Germinal center (tissue), 1 donor: ENCODE data around the gene ADAMTS8.

Experiments
- DNase-seq: peaks from one replicate; pipeline ENCODE4 v3.0.0; 2012; ENCODE audit warnings: mixed read lengths, low spot score

ADAMTS8 gene

DNA sequence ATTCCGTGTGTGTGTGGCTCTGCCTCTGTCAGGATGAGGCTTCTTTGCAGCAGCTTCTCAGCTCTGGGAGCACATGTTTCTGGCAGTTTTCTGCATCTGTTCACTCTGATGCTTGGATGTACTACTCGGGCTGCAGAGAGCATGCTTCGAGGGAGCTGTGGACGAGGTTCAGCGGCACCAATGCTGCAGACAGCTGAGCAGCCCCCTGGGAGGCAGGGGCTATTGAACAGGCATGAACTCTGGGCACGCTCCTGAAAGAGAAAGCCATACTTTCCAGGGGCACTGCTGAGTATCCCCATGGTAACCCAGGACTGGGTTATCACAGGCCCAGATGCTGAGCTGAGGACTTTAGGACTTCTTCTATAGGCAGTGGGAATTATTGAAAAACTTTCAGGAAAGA, 33.8 kb downstream of the ADAMTS8 start:
- no peak for DNase-seq

DNA sequence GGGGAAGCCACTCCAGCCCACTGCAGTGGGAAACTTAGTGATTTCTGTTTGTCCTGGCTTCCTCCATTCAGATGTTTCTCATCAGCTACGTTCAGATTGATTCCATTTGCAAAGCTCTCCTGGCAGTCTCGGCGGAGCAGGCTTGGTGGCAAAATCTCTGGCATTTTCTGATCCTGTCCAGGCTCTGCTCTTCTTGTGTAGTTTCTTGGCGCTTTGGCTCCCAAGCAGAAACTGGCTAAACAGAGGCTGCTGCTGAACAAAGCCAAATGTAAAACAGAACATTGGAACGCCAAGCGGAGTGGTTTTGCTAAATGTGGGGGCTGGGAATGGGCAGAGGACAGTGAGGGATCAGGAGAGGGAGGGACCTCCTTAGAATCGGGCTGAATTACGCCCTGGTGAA, 36.7 kb downstream of the ADAMTS8 start:
- DNase-seq, result no peak

- no peak for DNase-seq
These were observed 38.2 kb downstream of the ADAMTS8 start for GRCh38 chr11:130390071-130390758.

DNA sequence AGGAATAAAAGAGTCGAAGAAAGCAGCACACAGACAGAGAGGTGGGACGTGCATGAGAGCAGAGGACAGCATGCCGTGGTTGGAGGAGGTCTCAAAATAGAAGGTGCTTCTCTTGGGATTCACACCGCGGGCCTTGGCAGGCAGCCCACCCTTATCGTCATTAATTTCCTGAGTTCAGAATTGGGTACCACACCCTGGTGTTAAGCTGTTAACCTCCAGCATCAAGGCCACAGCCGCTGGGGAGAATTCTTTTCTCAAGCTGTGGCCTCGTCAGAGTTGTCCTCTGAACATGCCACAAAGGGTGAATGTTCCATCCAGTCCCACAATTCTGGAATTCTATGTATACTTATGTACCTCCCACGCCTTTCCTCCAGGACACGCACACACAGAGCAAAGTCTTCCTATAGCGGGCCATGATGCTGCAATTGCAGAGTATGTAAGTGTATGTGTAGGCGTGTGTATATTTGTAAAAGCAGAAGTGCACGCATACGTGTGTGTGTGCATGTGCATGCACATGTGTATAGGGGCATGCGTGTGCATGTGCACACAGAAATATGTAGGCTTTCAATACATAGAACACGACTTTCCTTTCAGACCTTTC, 39.0 kb downstream of the ADAMTS8 start:
- DNase-seq, result no peak

DNA sequence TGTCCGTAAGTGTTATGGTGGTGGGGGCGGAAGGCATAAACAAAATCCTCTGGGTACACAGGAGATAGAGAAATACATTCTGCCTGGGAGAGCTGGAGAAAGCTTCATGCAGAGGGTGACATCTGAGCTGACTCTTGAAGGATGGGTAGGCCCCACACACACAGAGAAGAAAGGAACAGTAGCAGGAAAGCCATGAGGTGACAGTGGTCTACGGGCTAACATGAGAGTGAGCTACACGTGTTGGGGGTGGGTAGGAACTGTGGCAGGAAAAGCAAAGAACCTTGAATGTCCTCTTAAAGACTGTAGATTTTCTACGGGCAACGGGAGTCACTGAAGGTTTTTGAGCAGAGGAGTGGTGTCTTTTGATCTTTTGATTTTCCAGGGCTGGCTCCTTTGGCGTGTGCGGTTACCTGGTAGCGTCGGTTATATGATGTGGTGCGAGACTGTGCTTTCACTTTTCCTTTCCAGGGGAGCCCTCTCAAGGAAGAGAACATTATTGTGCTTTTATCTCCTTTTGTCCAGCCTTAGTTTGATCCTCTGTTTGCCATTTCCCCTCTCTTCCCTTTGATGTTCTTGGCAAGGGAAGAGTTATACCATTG, 39.7 kb downstream of the ADAMTS8 start:
- no peak for DNase-seq

GRCh38 chr11:130386056-130386455, 42.4 kb downstream of the ADAMTS8 start:
- DNase-seq, result no peak

- no peak for DNase-seq
These were observed 44.8 kb downstream of the ADAMTS8 start for GRCh38 chr11:130383344-130384211.

- DNase-seq, result no peak
These were observed 47.1 kb downstream of the ADAMTS8 start for GRCh38 chr11:130381317-130381716.

DNA sequence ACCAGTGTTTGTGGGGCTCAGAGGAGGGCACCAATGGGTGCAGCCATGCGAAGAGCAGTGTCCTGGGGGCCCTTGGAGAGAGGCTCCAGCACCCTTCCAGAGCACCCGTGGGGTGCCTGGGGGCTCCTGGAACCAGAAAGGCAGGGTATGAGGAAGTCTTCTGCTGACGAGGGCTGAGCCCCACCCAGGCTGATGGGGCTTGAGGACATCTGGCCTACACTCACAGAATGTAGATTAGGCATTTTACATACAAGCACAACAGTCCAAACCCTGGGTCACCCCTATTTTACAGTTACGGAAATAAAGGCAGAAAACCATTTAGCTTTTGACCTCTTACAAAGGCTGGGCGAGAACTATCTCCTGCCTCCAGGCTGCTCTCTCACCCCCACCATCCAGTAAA, 47.6 kb downstream of the ADAMTS8 start:
- no peak for DNase-seq

DNA sequence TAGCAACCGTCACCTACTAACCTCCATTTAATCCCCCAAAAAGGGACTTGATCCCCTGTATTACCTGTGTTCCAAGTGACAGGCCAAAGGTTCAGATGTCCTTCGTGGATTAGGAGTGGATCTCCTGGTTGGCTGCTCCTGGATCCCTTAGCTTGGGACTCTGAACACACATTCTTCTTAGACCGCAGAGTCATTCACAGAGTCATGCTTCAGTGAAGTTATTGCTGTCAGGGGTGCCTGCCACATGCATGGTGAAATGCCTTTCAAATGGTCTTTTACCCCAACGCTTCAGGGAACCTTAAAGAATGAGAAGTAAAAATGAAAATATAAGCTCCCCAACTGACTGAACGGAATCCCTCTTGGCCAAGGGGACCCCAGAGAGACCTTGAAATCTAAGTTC, 49.1 kb downstream of the ADAMTS8 start:
- no peak for DNase-seq

GRCh38 chr11:130370845-130371590, 57.4 kb downstream of the ADAMTS8 start:
- peak; percentile 29 for DNase-seq

- DNase-seq, result no peak
These were observed 58.7 kb downstream of the ADAMTS8 start for GRCh38 chr11:130369713-130370112.

- DNase-seq, result no peak
These were observed 59.2 kb downstream of the ADAMTS8 start for GRCh38 chr11:130369141-130369691.

- DNase-seq, result no peak
These were observed 69.0 kb downstream of the ADAMTS8 start for GRCh38 chr11:130359419-130359818.

- no peak for DNase-seq
These were observed 70.0 kb downstream of the ADAMTS8 start for GRCh38 chr11:130358398-130358797.
